GOT3 (cell line): Measurements from ENCODE around the gene NR3C2.

Source experiments
- DNase-seq: peaks from one replicate; lab custom pipeline; 2025; ENCODE audit warnings: mixed read lengths; lab: John Stamatoyannopoulos, UW

Gene NR3C2

GRCh38 chr4:148077581-148077980 lies 364.6 kb downstream of the NR3C2 start:
- no peak for DNase-seq

GRCh38 chr4:148076964-148077363 lies 365.2 kb downstream of the NR3C2 start:
- no peak for DNase-seq

- no peak for DNase-seq
These were observed 366.8 kb downstream of the NR3C2 start for GRCh38 chr4:148075438-148075837.

GRCh38 chr4:148074462-148074861 lies 367.8 kb downstream of the NR3C2 start:
- DNase-seq = no peak

GRCh38 chr4:148073349-148073748 lies 368.9 kb downstream of the NR3C2 start:
- DNase-seq = no peak

GRCh38 chr4:148072789-148073188 lies 369.4 kb downstream of the NR3C2 start:
- DNase-seq = no peak

- DNase-seq = no peak
These were observed 371.2 kb downstream of the NR3C2 start for GRCh38 chr4:148071009-148071408.

GRCh38 chr4:148069895-148070178 lies 372.4 kb downstream of the NR3C2 start:
- no peak for DNase-seq

GRCh38 chr4:148069086-148069894 lies 372.9 kb downstream of the NR3C2 start:
- DNase-seq = no peak

- no peak for DNase-seq
These were observed 373.9 kb downstream of the NR3C2 start for GRCh38 chr4:148068065-148068911.

- no peak for DNase-seq
These were observed 374.8 kb downstream of the NR3C2 start for GRCh38 chr4:148067301-148067916.

- DNase-seq = no peak
These were observed 377.1 kb downstream of the NR3C2 start for GRCh38 chr4:148065075-148065474.

- DNase-seq = no peak
These were observed 377.8 kb downstream of the NR3C2 start for GRCh38 chr4:148064451-148064850.

GRCh38 chr4:148062301-148062950 lies 379.8 kb downstream of the NR3C2 start:
- no peak for DNase-seq

- no peak for DNase-seq
These were observed 380.4 kb downstream of the NR3C2 start for GRCh38 chr4:148061795-148062194.

- no peak for DNase-seq
These were observed 381.1 kb downstream of the NR3C2 start for GRCh38 chr4:148061141-148061481.

- DNase-seq = no peak
These were observed 381.7 kb downstream of the NR3C2 start for GRCh38 chr4:148060264-148061140.

GRCh38 chr4:148059617-148060180 lies 382.5 kb downstream of the NR3C2 start:
- no peak for DNase-seq

GRCh38 chr4:148057984-148058859 lies 384.0 kb downstream of the NR3C2 start:
- no peak for DNase-seq

- DNase-seq = no peak
These were observed 384.7 kb downstream of the NR3C2 start for GRCh38 chr4:148057516-148057915.
